HG03108 (cell line): ENCODE measurements around the gene MATCAP1.
A peak's percentile ranks its signal among the peaks of the same experiment; 100 is the strongest.

ENCODE experiments used
- ATAC-seq: cut with Tn5 transposase; IDR thresholded peaks from one replicate; pipeline ENCODE4 v1.9.1; 2021; ENCODE audit warnings: moderate library complexity; ENCODE audit not compliant: unreplicated experiment

MATCAP1 gene

GRCh38 chr16:67183627-67184452 is at the start of gene MATCAP1:
Gene MATCAP1, minus strand, starts transcription at chr16:67183963. Its CDS starts 3,353 bp downstream, at chr16:67180610.
- peak; percentile 90 for ATAC-seq

- no peak for ATAC-seq
These were observed 47.3 kb upstream of the MATCAP1 start for GRCh38 chr16:67230809-67231660.

- ATAC-seq, result no peak
These were observed 46.4 kb upstream of the MATCAP1 start for GRCh38 chr16:67229906-67230808.

- ATAC-seq, result no peak
These were observed 45.1 kb upstream of the MATCAP1 start for GRCh38 chr16:67228905-67229304.

GRCh38 chr16:67228034-67228785 is 44.4 kb upstream of the MATCAP1 start:
- ATAC-seq, result no peak

- no peak for ATAC-seq
These were observed 43.8 kb upstream of the MATCAP1 start for GRCh38 chr16:67227567-67227921.

GRCh38 chr16:67226804-67227566 is 43.2 kb upstream of the MATCAP1 start, which contains the start of gene TMEM208:
Gene TMEM208, plus strand, starts transcription at chr16:67227130. Its CDS starts 89 bp downstream, at chr16:67227219.
- peak; percentile 93 for ATAC-seq

- ATAC-seq, result no peak
These were observed 42.6 kb upstream of the MATCAP1 start for GRCh38 chr16:67226295-67226803.

- no peak for ATAC-seq
These were observed 40.2 kb upstream of the MATCAP1 start for GRCh38 chr16:67223992-67224391.

- no peak for ATAC-seq
These were observed 33.1 kb upstream of the MATCAP1 start for GRCh38 chr16:67216612-67217490.

- ATAC-seq, result no peak
These were observed 31.9 kb upstream of the MATCAP1 start for GRCh38 chr16:67215706-67216105.

- no peak for ATAC-seq
These were observed 29.6 kb upstream of the MATCAP1 start for GRCh38 chr16:67213197-67214019.

GRCh38 chr16:67212766-67213165 is 29.0 kb upstream of the MATCAP1 start:
- ATAC-seq, result no peak

- ATAC-seq, result no peak
These were observed 27.9 kb upstream of the MATCAP1 start for GRCh38 chr16:67211674-67212073.

- ATAC-seq, result no peak
These were observed 26.5 kb upstream of the MATCAP1 start for GRCh38 chr16:67210069-67210937.

GRCh38 chr16:67209565-67209964 is 25.8 kb upstream of the MATCAP1 start:
- no peak for ATAC-seq
